GM10248 (cell line): ENCODE measurements around the gene KIF9.
"Not testable (repeated sequence)": the region's sequence is repeated elsewhere in the genome, so short reads cannot be mapped to it uniquely, and the experiment has no call there.

Source experiments
- CTCF ChIA-PET: fragments of 300-600 bp; sonication (Branson Sonifier 250); formaldehyde crosslinking; extraction: SDS; loops from one replicate; lab custom pipeline; 2021; ENCODE audit warnings: antibody characterized with exemption; lab: Yijun Ruan, JAX
- POLR2A ChIA-PET: fragments of 350-650 bp; sonication (Branson Sonifier 250); formaldehyde crosslinking; extraction: SDS; loops from one replicate; lab custom pipeline; 2020; ENCODE audit warnings: antibody characterized with exemption; lab: Yijun Ruan, JAX
- DNase-seq: peaks from one replicate; pipeline ENCODE4 v3.0.0; 2012; ENCODE audit errors: extremely low spot score
- CTCF ChIP-seq: IDR thresholded peaks from 2 replicates; pipeline ENCODE4 v1.5.1; 2012; ENCODE audit warnings: mild to moderate bottlenecking, low read depth; ENCODE audit errors: extremely low read depth, missing control alignments, control extremely low read depth

The KIF9 gene

GRCh38 chr3:47225310-47225906 lies 57.2 kb downstream of the KIF9 start:
- no peak for TF ChIP-seq CTCF
- POLR2A ChIA-PET: interaction anchor here (0.6 kb wide), 1 partner anchor 8 kb away, joined by 3 read pairs; no protein-coding TSS in a partner anchor
- CTCF ChIA-PET: interaction anchor here (0.9 to 2.6 kb wide), 4 partner anchors 9 to 312 kb away, joined by 3 to 9 read pairs (median 4); no protein-coding TSS in a partner anchor
- DNase-seq: peak; percentile 67

DNA sequence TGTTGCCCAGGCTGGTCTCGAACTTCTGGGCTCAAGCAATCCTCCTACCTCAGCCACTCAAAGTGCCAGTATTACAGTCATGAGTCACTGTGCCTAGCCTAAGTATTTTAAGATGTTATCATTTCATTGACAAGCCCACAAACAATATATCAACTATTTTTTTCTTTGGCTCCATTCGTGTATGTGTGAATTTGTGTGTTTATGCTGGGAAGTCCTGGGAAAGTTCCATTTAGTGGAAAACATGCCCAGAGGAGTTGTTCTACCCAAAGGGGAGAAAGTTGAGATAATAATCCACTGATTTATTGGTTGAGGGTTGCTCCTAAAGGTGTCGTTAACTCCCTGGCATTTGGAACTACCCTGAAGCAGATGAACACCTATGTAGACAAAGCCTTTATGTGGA lies 58.8 kb downstream of the KIF9 start:
- no peak for TF ChIP-seq CTCF
- CTCF ChIA-PET: interaction anchor here (1.6 kb wide), 1 partner anchor 100 kb away, joined by 5 read pairs; no protein-coding TSS in a partner anchor
- DNase-seq: no peak
- POLR2A ChIA-PET: no interaction called here

DNA sequence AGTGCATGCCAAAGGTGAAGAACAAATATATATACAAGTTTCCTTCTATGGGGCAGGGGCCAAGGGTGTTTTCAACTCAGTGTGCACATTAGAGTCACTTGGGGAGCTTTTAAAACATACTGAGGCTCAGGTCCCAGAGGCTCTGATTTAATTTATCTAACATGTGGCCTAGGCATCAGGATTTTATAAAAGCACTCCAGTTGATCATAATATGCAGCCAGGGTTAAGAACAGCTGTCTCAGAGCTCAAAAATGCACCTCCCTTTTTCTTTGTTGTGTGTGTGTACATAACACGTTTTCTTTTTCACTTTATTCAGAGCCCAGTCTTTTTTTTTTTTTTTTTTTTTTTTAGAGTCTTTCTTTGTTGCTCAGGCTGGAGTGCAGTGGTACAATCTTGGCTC lies 60.8 kb downstream of the KIF9 start:
- CTCF ChIA-PET: no interaction called here

DNA sequence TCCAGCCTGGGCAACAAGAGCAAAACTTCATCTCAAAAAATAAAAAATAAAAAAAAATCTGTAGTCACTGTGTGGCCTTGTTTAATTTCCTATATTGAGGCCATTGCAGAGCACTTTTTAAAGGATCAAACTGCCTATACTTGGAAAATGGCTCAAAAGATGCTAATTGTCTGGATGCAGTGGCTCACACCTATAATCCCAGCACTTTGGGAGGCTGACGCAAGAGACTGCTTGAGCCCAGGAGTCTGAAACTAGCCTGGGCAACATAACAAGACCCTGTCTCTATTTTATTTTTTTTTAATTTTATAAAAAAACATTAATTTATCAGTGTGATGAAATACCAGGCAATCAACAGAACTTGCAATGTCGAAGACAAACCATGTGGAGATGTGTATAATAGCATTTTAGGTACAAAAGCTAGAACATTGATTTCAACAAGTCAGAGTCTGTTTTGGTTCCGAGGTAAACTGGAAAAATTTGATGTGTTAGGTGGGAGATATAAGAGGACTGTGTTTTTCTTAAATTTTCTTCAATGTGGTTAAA lies 71.7 kb downstream of the KIF9 start:
- no peak for DNase-seq
- POLR2A ChIA-PET: no interaction called here
- CTCF ChIA-PET: interaction anchor here (1.5 kb wide), 1 partner anchor 10 kb away, joined by 4 read pairs; no protein-coding TSS in a partner anchor
- no peak for TF ChIP-seq CTCF

More for the DNA sequence above, 60.8 kb downstream of the KIF9 start:
- POLR2A ChIA-PET: interaction anchor here (0.7 kb wide), 1 partner anchor 10 kb away, joined by 11 read pairs; no protein-coding TSS in a partner anchor
- DNase-seq: no peak
- TF ChIP-seq CTCF: no peak

- DNase-seq, POLR2A ChIA-PET, CTCF ChIA-PET: not testable (repeated sequence)
Observed at GRCh38 chr3:47206022-47206421, 76.6 kb downstream of the KIF9 start.

DNA sequence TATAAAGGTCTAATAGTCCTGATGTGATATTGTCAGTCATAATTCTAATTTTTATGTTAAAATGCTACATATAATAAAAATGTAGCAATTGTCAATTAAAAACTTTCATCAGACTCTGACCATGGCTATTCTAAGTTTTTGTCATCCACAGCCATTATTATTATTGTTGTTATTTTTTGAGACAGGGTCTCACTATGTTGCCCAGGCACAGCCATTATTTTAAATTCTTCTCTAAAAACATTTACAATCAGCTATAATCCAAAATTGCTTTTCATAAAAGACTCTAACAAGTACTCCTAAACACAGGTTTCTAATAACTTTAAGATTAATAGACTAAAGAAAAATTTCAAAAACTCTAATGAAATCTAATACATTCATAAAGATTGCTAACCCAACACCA lies 77.7 kb downstream of the KIF9 start:
- no peak for DNase-seq
- CTCF ChIA-PET: no interaction called here
- POLR2A ChIA-PET: no interaction called here
- TF ChIP-seq CTCF: no peak

GRCh38 chr3:47202542-47202941 lies 80.1 kb downstream of the KIF9 start:
- TF ChIP-seq CTCF: no peak
- POLR2A ChIA-PET: interaction anchor here (0.6 to 0.7 kb wide), 2 partner anchors 156 to 191 kb away, joined by 4 to 6 read pairs; no protein-coding TSS in a partner anchor
- CTCF ChIA-PET: interaction anchor here (1.2 to 1.3 kb wide), 3 partner anchors 9 to 30 kb away, joined by 3 to 4 read pairs (median 3); no protein-coding TSS in a partner anchor
- DNase-seq: no peak
